ENCODE data around the gene GGTLC2.
"Not testable (repeated sequence)": the region's sequence is repeated elsewhere in the genome, so short reads cannot be mapped to it uniquely, and the experiment has no call there.

Gene GGTLC2

GRCh38 chr22:22604326-22605073, 39.9 kb upstream of the GGTLC2 start:
- Histone ChIP-seq H3K27me3 (replicated peaks in 2 of 5; ENCODE audit: control insufficient read depth in 4 of 5, insufficient read depth in 5 of 5, low read length in 4 of 5) (no peaks in the 10 kb centered on the region), H3K36me3 (ENCODE audit: control insufficient read depth in 4 of 4, insufficient read depth in 4 of 4, low read length in 3 of 4) (no peaks in the 10 kb centered on the region), H3K4me3 (ENCODE audit: control insufficient read depth in 1 of 7, extremely low read depth in 1 of 7, insufficient read depth in 4 of 7, low read depth in 2 of 7, low read length in 6 of 7) (no peak overlapping the region), H3K27ac (ENCODE audit: insufficient read depth in 1 of 2, low read depth in 1 of 2, low read length in 2 of 2, poor library complexity in 1 of 2, severe bottlenecking in 2 of 2) (no peak overlapping the region), H3K4me1 (ENCODE audit: control extremely low read depth in 1 of 4, control insufficient read depth in 4 of 4, insufficient read depth in 4 of 4, low read length in 3 of 4) (peaks cover 0 to 3% (median 0%) of the 10 kb centered on the region in 4 experiments), H3K9me3 (ENCODE audit: control extremely low read depth in 1 of 5, control insufficient read depth in 4 of 5, insufficient read depth in 2 of 5, low read depth in 1 of 5, low read length in 4 of 5) (peaks cover 0 to 5% (median 2%) of the 10 kb centered on the region in 5 experiments)
- WGBS (ENCODE audit: insufficient coverage) = 83% methylated on average over 2 of the region's 3 CpGs
- CTCF ChIA-PET = interaction anchor here (1.1 to 1.2 kb wide), 2 partner anchors 13 to 182 kb away, joined by 3 to 4 read pairs; no protein-coding TSS in a partner anchor
- DNase-seq = no peak
- POLR2A ChIA-PET = no interaction called here

DNA sequence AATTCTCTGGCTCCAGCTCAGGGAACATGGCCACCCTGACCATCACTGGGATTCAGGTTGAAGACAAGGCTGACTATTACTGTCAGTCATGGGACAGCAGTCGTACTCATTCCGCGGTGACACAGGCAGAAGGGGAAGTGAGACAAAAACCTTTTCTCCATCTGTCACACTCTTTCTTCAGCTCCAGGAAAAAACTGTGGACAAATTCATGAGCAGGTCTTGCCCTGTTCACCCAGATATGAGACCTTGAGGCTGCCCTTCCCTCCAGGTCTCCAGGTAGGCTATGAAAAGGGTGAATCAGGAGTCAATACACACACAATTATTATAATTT, 39.4 kb upstream of the GGTLC2 start:
- Histone ChIP-seq H3K36me3 (ENCODE audit: control insufficient read depth in 4 of 4, insufficient read depth in 4 of 4, low read length in 3 of 4) (no peaks in the 10 kb centered on the region), H3K4me1 (ENCODE audit: control extremely low read depth in 1 of 4, control insufficient read depth in 4 of 4, insufficient read depth in 4 of 4, low read length in 3 of 4) (peaks cover 0 to 3% (median 0%) of the 10 kb centered on the region in 4 experiments), H3K27ac (ENCODE audit: insufficient read depth in 1 of 2, low read depth in 1 of 2, low read length in 2 of 2, poor library complexity in 1 of 2, severe bottlenecking in 2 of 2) (no peak overlapping the region), H3K9me3 (ENCODE audit: control extremely low read depth in 1 of 5, control insufficient read depth in 4 of 5, insufficient read depth in 2 of 5, low read depth in 1 of 5, low read length in 4 of 5) (peaks cover 0 to 5% (median 2%) of the 10 kb centered on the region in 5 experiments), H3K27me3 (replicated peaks in 2 of 5; ENCODE audit: control insufficient read depth in 4 of 5, insufficient read depth in 5 of 5, low read length in 4 of 5) (no peaks in the 10 kb centered on the region), H3K4me3 (ENCODE audit: control insufficient read depth in 1 of 7, extremely low read depth in 1 of 7, insufficient read depth in 4 of 7, low read depth in 2 of 7, low read length in 6 of 7) (no peak overlapping the region)
- peak in 2 of 3 donors; percentile 34 to 49 for DNase-seq
- CTCF ChIA-PET = interaction anchor here (1.1 to 1.3 kb wide), 3 partner anchors 13 to 182 kb away, joined by 3 to 4 read pairs (median 3); no protein-coding TSS in a partner anchor
- POLR2A ChIA-PET = no interaction called here
- WGBS (ENCODE audit: insufficient coverage) = 20% methylated on average over 1 of the region's 3 CpGs

GRCh38 chr22:22608022-22608421, 36.4 kb upstream of the GGTLC2 start:
- H3K27ac ChIP-seq (ENCODE audit: insufficient read depth in 1 of 2, low read depth in 1 of 2, low read length in 2 of 2, poor library complexity in 1 of 2, severe bottlenecking in 2 of 2); DNase-seq; H3K9me3 ChIP-seq (ENCODE audit: control extremely low read depth in 1 of 5, control insufficient read depth in 4 of 5, insufficient read depth in 2 of 5, low read depth in 1 of 5, low read length in 4 of 5); H3K36me3 ChIP-seq (ENCODE audit: control insufficient read depth in 4 of 4, insufficient read depth in 4 of 4, low read length in 3 of 4); H3K27me3 ChIP-seq (replicated peaks in 2 of 5; ENCODE audit: control insufficient read depth in 4 of 5, insufficient read depth in 5 of 5, low read length in 4 of 5); CTCF ChIA-PET; H3K4me1 ChIP-seq (ENCODE audit: control extremely low read depth in 1 of 4, control insufficient read depth in 4 of 4, insufficient read depth in 4 of 4, low read length in 3 of 4); POLR2A ChIA-PET; H3K4me3 ChIP-seq (ENCODE audit: control insufficient read depth in 1 of 7, extremely low read depth in 1 of 7, insufficient read depth in 4 of 7, low read depth in 2 of 7, low read length in 6 of 7): not testable (repeated sequence)
- WGBS (ENCODE audit: insufficient coverage) = 100% methylated on average over 3 of the region's 3 CpGs

GRCh38 chr22:22609291-22609690, 35.1 kb upstream of the GGTLC2 start:
- Histone ChIP-seq H3K27ac (ENCODE audit: insufficient read depth in 1 of 2, low read depth in 1 of 2, low read length in 2 of 2, poor library complexity in 1 of 2, severe bottlenecking in 2 of 2) (no peak overlapping the region), H3K4me1 (ENCODE audit: control extremely low read depth in 1 of 4, control insufficient read depth in 4 of 4, insufficient read depth in 4 of 4, low read length in 3 of 4) (peaks cover 0 to 3% (median 0%) of the 10 kb centered on the region in 4 experiments), H3K27me3 (replicated peaks in 2 of 5; ENCODE audit: control insufficient read depth in 4 of 5, insufficient read depth in 5 of 5, low read length in 4 of 5) (peaks cover 0 to 5% (median 0%) of the 10 kb centered on the region in 5 experiments), H3K4me3 (ENCODE audit: control insufficient read depth in 1 of 7, extremely low read depth in 1 of 7, insufficient read depth in 4 of 7, low read depth in 2 of 7, low read length in 6 of 7) (no peak overlapping the region), H3K36me3 (ENCODE audit: control insufficient read depth in 4 of 4, insufficient read depth in 4 of 4, low read length in 3 of 4) (no peaks in the 10 kb centered on the region), H3K9me3 (ENCODE audit: control extremely low read depth in 1 of 5, control insufficient read depth in 4 of 5, insufficient read depth in 2 of 5, low read depth in 1 of 5, low read length in 4 of 5) (peaks cover 0 to 3% (median 1%) of the 10 kb centered on the region in 5 experiments)
- DNase-seq = no peak
- ChIA-PET POLR2A (interaction anchor here (0.7 kb wide), 1 partner anchor 50 kb away, joined by 3 read pairs; the partner anchor contains the start of gene PRAME), CTCF (no interaction called here)
- 100% methylated on average over 4 of the region's 5 CpGs for WGBS (ENCODE audit: insufficient coverage)

DNA sequence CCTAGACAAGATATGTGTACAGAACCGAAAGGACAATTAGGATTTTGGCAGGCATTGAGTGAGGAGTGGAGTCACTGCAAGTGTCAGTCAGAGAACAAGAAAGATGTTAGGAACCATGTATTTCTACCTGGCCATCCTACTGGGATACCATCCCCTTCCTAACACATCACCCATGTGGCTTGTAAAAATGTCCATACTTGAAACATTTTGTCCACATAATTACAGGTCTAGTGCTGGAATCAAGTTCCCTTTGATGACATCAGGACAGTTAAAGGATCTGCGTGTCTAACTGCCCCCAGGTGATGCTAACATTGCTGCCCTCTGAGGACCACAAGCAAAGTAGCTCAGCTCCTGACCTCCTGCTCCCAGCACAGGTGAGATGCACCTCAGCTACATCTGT, 31.9 kb upstream of the GGTLC2 start:
- H3K4me3 ChIP-seq (ENCODE audit: control insufficient read depth in 1 of 7, extremely low read depth in 1 of 7, insufficient read depth in 4 of 7, low read depth in 2 of 7, low read length in 6 of 7) = no peak overlapping the region
- no peak for DNase-seq
- ChIA-PET POLR2A (no interaction called here), CTCF (interaction anchor here (1.0 kb wide), 1 partner anchor 89 kb away, joined by 4 read pairs; no protein-coding TSS in a partner anchor)
- WGBS (ENCODE audit: insufficient coverage) = 100% methylated on average over 2 of the region's 2 CpGs
- H3K36me3 ChIP-seq (ENCODE audit: control insufficient read depth in 4 of 4, insufficient read depth in 4 of 4, low read length in 3 of 4) = no peaks in the 10 kb centered on the region
- peaks cover 0 to 3% (median 1%) of the 10 kb centered on the region in 5 experiments for H3K9me3 ChIP-seq (ENCODE audit: control extremely low read depth in 1 of 5, control insufficient read depth in 4 of 5, insufficient read depth in 2 of 5, low read depth in 1 of 5, low read length in 4 of 5)
- H3K27me3 ChIP-seq (replicated peaks in 2 of 5; ENCODE audit: control insufficient read depth in 4 of 5, insufficient read depth in 5 of 5, low read length in 4 of 5) = peaks cover 0 to 10% (median 4%) of the 10 kb centered on the region in 5 experiments
- H3K4me1 ChIP-seq (ENCODE audit: control extremely low read depth in 1 of 4, control insufficient read depth in 4 of 4, insufficient read depth in 4 of 4, low read length in 3 of 4) = no peaks in the 10 kb centered on the region
- no peak overlapping the region for H3K27ac ChIP-seq (ENCODE audit: insufficient read depth in 1 of 2, low read depth in 1 of 2, low read length in 2 of 2, poor library complexity in 1 of 2, severe bottlenecking in 2 of 2)

- POLR2A ChIA-PET = no interaction called here
- Histone ChIP-seq H3K27me3 (replicated peaks in 2 of 5; ENCODE audit: control insufficient read depth in 4 of 5, insufficient read depth in 5 of 5, low read length in 4 of 5) (peaks cover 0 to 10% (median 4%) of the 10 kb centered on the region in 5 experiments), H3K36me3 (ENCODE audit: control insufficient read depth in 4 of 4, insufficient read depth in 4 of 4, low read length in 3 of 4) (no peaks in the 10 kb centered on the region), H3K9me3 (ENCODE audit: control extremely low read depth in 1 of 5, control insufficient read depth in 4 of 5, insufficient read depth in 2 of 5, low read depth in 1 of 5, low read length in 4 of 5) (no peaks in the 10 kb centered on the region), H3K4me1 (ENCODE audit: control extremely low read depth in 1 of 4, control insufficient read depth in 4 of 4, insufficient read depth in 4 of 4, low read length in 3 of 4) (no peaks in the 10 kb centered on the region), H3K27ac (ENCODE audit: insufficient read depth in 1 of 2, low read depth in 1 of 2, low read length in 2 of 2, poor library complexity in 1 of 2, severe bottlenecking in 2 of 2) (no peak overlapping the region), H3K4me3 (ENCODE audit: control insufficient read depth in 1 of 7, extremely low read depth in 1 of 7, insufficient read depth in 4 of 7, low read depth in 2 of 7, low read length in 6 of 7) (no peak overlapping the region)
- no peak for DNase-seq
- no CpG with 5 or more reads among the region's 3 CpGs for WGBS (ENCODE audit: insufficient coverage)
- CTCF ChIA-PET = interaction anchor here (0.6 to 1.3 kb wide), 2 partner anchors 27 to 414 kb away, joined by 3 to 5 read pairs; no protein-coding TSS in a partner anchor
Observed at GRCh38 chr22:22614065-22614464, 30.3 kb upstream of the GGTLC2 start.

DNA sequence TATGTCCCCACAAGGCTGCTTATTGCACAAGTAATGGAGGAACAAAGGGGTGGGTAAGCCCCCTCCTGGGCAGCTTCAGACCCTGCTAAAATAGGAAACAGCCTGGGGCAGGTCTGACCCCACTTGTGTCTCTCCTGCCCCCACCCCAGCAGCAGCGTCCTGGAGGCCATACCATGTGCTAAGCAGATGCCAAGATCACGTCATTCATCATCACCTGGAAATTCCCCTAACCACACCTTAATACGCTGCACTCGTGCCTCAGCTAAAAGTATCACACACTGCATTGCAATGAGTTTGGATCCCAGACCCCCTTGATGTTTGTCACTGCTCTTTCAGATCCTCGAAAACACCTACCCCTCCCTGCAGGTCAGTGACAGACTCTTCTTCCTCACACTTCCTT, 27.8 kb upstream of the GGTLC2 start:
- POLR2A ChIA-PET = no interaction called here
- Histone ChIP-seq H3K4me1 (ENCODE audit: control extremely low read depth in 1 of 4, control insufficient read depth in 4 of 4, insufficient read depth in 4 of 4, low read length in 3 of 4) (no peaks in the 10 kb centered on the region), H3K27ac (ENCODE audit: insufficient read depth in 1 of 2, low read depth in 1 of 2, low read length in 2 of 2, poor library complexity in 1 of 2, severe bottlenecking in 2 of 2) (no peak overlapping the region), H3K4me3 (ENCODE audit: control insufficient read depth in 1 of 7, extremely low read depth in 1 of 7, insufficient read depth in 4 of 7, low read depth in 2 of 7, low read length in 6 of 7) (no peak overlapping the region), H3K36me3 (ENCODE audit: control insufficient read depth in 4 of 4, insufficient read depth in 4 of 4, low read length in 3 of 4) (no peaks in the 10 kb centered on the region), H3K27me3 (replicated peaks in 2 of 5; ENCODE audit: control insufficient read depth in 4 of 5, insufficient read depth in 5 of 5, low read length in 4 of 5) (peaks cover 0 to 9% (median 4%) of the 10 kb centered on the region in 5 experiments), H3K9me3 (ENCODE audit: control extremely low read depth in 1 of 5, control insufficient read depth in 4 of 5, insufficient read depth in 2 of 5, low read depth in 1 of 5, low read length in 4 of 5) (no peaks in the 10 kb centered on the region)
- CTCF ChIA-PET = interaction anchor here (0.9 to 1.5 kb wide), 2 partner anchors 17 to 24 kb away, joined by 3 read pairs; no protein-coding TSS in a partner anchor
- DNase-seq = peak in 2 of 3 donors; percentile 41 to 46
- 46% methylated on average over 5 of the region's 5 CpGs for WGBS (ENCODE audit: insufficient coverage)

Measured in common myeloid progenitor, CD34-positive (primary cell).